Gastrocnemius medialis (tissue), 4 donors: ENCODE data around the gene DPYSL3.

Experiments
- POLR2A ChIP-seq, 2 donors: fragments of 450-650 bp; IDR thresholded peaks; one replicate each; pipeline ENCODE4 v1.6.1; 2017; ENCODE audit warnings: antibody characterized with exemption in 2 of 2, mild to moderate bottlenecking in 2 of 2, moderate library complexity in 2 of 2
- TF ChIP-seq, protein P1 (sequence below), 5 experiments: fragments of 450-650 bp in 3 of 5; fragments of 200-600 bp in 2 of 5; sonication (generic) in 2 of 5; IDR thresholded peaks in 4 of 5; conservative IDR thresholded peaks in 1 of 5; 1 replicate in 4 of 5; 2 replicates in 1 of 5; pipeline ENCODE4 v1.5.1; 2016 to 2019; ENCODE audit warnings: antibody characterized with exemption in 5 of 5, mild to moderate bottlenecking in 3 of 5, moderate library complexity in 3 of 5

DNA sequence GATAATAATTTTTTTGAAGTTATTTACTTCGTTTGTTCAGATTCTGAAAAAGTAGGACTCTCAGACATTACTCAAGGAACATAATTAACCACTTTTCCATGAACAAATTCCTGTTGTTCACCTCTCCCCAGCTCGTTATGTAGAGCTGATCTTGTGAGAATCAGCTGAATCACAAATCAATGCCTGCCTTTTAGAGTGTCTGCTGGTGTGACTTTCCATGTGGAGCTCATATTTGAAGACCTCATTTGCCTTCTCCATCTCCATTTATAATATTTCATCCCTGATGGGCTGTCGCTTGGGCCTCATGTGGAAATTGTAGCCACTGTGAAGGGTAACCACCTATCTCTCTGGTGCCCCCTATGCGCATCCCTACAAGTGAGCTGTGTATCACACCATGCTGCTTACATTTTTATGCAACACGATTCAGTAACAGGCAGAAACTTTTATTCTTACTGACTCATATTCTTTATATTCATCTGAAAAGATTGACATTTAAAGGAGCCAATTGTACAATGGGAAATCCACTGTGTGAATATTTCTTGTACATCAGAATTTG, 163.8 kb downstream of the DPYSL3 start:
- TF ChIP-seq, protein P1, sequence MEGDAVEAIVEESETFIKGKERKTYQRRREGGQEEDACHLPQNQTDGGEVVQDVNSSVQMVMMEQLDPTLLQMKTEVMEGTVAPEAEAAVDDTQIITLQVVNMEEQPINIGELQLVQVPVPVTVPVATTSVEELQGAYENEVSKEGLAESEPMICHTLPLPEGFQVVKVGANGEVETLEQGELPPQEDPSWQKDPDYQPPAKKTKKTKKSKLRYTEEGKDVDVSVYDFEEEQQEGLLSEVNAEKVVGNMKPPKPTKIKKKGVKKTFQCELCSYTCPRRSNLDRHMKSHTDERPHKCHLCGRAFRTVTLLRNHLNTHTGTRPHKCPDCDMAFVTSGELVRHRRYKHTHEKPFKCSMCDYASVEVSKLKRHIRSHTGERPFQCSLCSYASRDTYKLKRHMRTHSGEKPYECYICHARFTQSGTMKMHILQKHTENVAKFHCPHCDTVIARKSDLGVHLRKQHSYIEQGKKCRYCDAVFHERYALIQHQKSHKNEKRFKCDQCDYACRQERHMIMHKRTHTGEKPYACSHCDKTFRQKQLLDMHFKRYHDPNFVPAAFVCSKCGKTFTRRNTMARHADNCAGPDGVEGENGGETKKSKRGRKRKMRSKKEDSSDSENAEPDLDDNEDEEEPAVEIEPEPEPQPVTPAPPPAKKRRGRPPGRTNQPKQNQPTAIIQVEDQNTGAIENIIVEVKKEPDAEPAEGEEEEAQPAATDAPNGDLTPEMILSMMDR (IDR thresholded peaks at IDR 0.05 in 4 of 5, conservative IDR thresholded peaks at IDR 0.05 in 1 of 5) = no peak
- no peak for TF ChIP-seq POLR2A (IDR thresholded peaks at IDR 0.05)
